ENCODE data around the gene BSN.

DNA sequence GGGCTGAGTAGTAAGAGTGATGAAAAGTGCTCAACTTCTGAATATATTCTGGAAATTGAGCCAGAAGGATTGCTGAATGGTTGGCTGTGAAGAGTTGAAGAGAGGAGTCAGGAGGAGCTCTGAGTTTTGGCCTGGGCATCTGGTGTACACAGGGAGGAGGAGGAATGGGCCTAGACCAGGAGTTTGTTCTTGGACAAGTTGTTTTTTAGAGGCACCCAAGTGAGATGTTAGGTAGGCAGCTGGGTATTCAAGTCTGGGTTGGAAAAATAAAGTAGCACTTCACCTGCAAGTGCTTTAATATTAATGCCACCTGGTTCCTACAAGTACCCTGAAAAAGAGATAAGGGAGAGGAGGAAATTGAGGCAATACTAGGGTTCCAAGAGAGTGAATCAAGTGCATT lies 14.7 kb downstream of the BSN start:
- TF ChIP-seq, protein P1, sequence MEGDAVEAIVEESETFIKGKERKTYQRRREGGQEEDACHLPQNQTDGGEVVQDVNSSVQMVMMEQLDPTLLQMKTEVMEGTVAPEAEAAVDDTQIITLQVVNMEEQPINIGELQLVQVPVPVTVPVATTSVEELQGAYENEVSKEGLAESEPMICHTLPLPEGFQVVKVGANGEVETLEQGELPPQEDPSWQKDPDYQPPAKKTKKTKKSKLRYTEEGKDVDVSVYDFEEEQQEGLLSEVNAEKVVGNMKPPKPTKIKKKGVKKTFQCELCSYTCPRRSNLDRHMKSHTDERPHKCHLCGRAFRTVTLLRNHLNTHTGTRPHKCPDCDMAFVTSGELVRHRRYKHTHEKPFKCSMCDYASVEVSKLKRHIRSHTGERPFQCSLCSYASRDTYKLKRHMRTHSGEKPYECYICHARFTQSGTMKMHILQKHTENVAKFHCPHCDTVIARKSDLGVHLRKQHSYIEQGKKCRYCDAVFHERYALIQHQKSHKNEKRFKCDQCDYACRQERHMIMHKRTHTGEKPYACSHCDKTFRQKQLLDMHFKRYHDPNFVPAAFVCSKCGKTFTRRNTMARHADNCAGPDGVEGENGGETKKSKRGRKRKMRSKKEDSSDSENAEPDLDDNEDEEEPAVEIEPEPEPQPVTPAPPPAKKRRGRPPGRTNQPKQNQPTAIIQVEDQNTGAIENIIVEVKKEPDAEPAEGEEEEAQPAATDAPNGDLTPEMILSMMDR (conservative IDR thresholded peaks at IDR 0.05 in 1 of 2, IDR thresholded peaks at IDR 0.05 in 1 of 2; ENCODE audit: low read depth in 1 of 2, low read length in 2 of 2) = no peak
- no peak for TF ChIP-seq EZH2 (IDR thresholded peaks at IDR 0.05; ENCODE audit: low read length, missing control alignments)

Data from fibroblast of lung (primary cell).